H1 (cell line): ENCODE data around the gene ZBTB20. TPM values are rescaled to one million over a fixed set of nuclear protein-coding genes. Genes with fewer than 3 reads are reported as not detected.

ENCODE experiments used
- CTCF ChIA-PET: fragments of 300-600 bp; sonication (Branson Sonifier 250); formaldehyde crosslinking; loops from one replicate; lab custom pipeline; 2021; ENCODE audit not compliant: partially characterized antibody; lab: Charles Lee
- POLR2A ChIA-PET: fragments of 300-600 bp; sonication (Branson Sonifier 250); formaldehyde crosslinking; loops from one replicate; lab custom pipeline; 2021; ENCODE audit warnings: inconsistent platforms; ENCODE audit not compliant: partially characterized antibody; lab: Charles Lee
- DNase-seq, 2 experiments: peaks; one replicate each; pipeline versions ENCODE4 v3.0.0 to v3.0.0-alpha.2; 2010 to 2022; ENCODE audit warnings: low spot score in 2 of 2, low read depth in 1 of 2, mixed read lengths in 1 of 2
- FAIRE-seq: peaks from 2 replicates; lab custom pipeline; 2011; peaks lifted over from hg19 to GRCh38; lab: Jason Lieb, UNC
- H2AFZ ChIP-seq: 2 replicates; pipeline ENCODE4 v1.8.1; 2012; ENCODE audit warnings: low read length, inconsistent platforms
- H2AK5ac ChIP-seq: 2 replicates; pipeline ENCODE4 v1.6.1; 2013; ENCODE audit warnings: low read depth, low read length
- H2BK120ac ChIP-seq: replicated peaks from 2 replicates; pipeline ENCODE3; 2013; ENCODE audit warnings: low read depth, low read length, inconsistent platforms
- H2BK12ac ChIP-seq: 2 replicates; pipeline ENCODE4 v1.6.1; 2013; ENCODE audit warnings: low read depth, low read length
- H2BK15ac ChIP-seq: 2 replicates; pipeline ENCODE4 v1.6.1; 2013; ENCODE audit warnings: low read length
- H2BK20ac ChIP-seq: 2 replicates; pipeline ENCODE4 v1.6.1; 2013; ENCODE audit warnings: low read length
- H2BK5ac ChIP-seq: 2 replicates; pipeline ENCODE4 v1.6.1; 2013; ENCODE audit warnings: low read depth, low read length
- H3K14ac ChIP-seq: 2 replicates; pipeline ENCODE4 v1.6.1; 2013; ENCODE audit warnings: inconsistent platforms; ENCODE audit not compliant: insufficient read length
- H3K18ac ChIP-seq: 2 replicates; pipeline ENCODE4 v1.6.1; 2013; ENCODE audit warnings: low read length; ENCODE audit errors: extremely low read depth
- H3K23ac ChIP-seq: 2 replicates; pipeline ENCODE4 v1.6.1; 2013; ENCODE audit warnings: inconsistent platforms; ENCODE audit not compliant: insufficient read length
- H3K23me2 ChIP-seq: 2 replicates; pipeline ENCODE4 v1.6.1; 2013; ENCODE audit warnings: low read depth, low read length
- H3K27ac ChIP-seq: 2 replicates; pipeline ENCODE4 v1.6.1; 2011; ENCODE audit warnings: low read depth, low read length, inconsistent platforms
- H3K27me3 ChIP-seq, 4 experiments: replicated peaks in 1 of 4; 1 replicate in 1 of 4; 2 replicates in 3 of 4; pipeline versions ENCODE4 v1.6.1 to v1.8.1; 2011 to 2013; ENCODE audit warnings: low read length in 3 of 4, mild to moderate bottlenecking in 3 of 4, inconsistent platforms in 2 of 4, mixed read lengths in 2 of 4, moderate library complexity in 1 of 4; ENCODE audit not compliant: control insufficient read depth in 3 of 4, insufficient read depth in 3 of 4; ENCODE audit errors: extremely low read depth in 1 of 4
- H3K36me3 ChIP-seq, 4 experiments: 2 replicates each; pipeline versions ENCODE4 v1.6.1 to v1.8.1; 2011 to 2013; ENCODE audit warnings: mild to moderate bottlenecking in 4 of 4, low read length in 3 of 4, moderate library complexity in 2 of 4, control low read depth in 1 of 4, inconsistent platforms in 1 of 4; ENCODE audit not compliant: insufficient read depth in 4 of 4, control insufficient read depth in 2 of 4
- H3K4ac ChIP-seq: replicated peaks from 2 replicates; pipeline ENCODE3; 2013; ENCODE audit warnings: low read length, low read depth, mixed read lengths, inconsistent platforms; ENCODE audit not compliant: insufficient read length
- H3K4me1 ChIP-seq, 4 experiments: replicated peaks in 1 of 4; 1 replicate in 1 of 4; 2 replicates in 3 of 4; pipeline versions ENCODE4 v1.6.1 to v1.8.1; 2011 to 2013; ENCODE audit warnings: low read length in 3 of 4, inconsistent platforms in 2 of 4, mixed read lengths in 1 of 4; ENCODE audit not compliant: insufficient read depth in 4 of 4, control insufficient read depth in 3 of 4
- H3K4me2 ChIP-seq, 2 experiments: 2 replicates each; pipeline versions ENCODE4 v1.6.1 to v1.8.1; 2011 to 2013; ENCODE audit warnings: low read depth in 2 of 2, low read length in 2 of 2, control low read depth in 1 of 2, inconsistent platforms in 1 of 2, mild to moderate bottlenecking in 1 of 2; ENCODE audit not compliant: insufficient read depth in 1 of 2
- H3K4me3 ChIP-seq, 4 experiments: fragments of 200-600, 300-600 bp in 1 of 4; sonication (generic), shearing (Covaris generic), sonication (Bioruptor Twin) in 1 of 4; 2 replicates each; pipeline versions ENCODE4 v1.5.1 to v1.8.1; 2011 to 2016; ENCODE audit warnings: low read length in 4 of 4, low read depth in 3 of 4, control low read depth in 2 of 4, inconsistent platforms in 2 of 4, mild to moderate bottlenecking in 2 of 4, mixed read lengths in 1 of 4, moderate library complexity in 1 of 4; ENCODE audit not compliant: insufficient read depth in 2 of 4; ENCODE audit errors: extremely low read depth in 1 of 4
- H3K56ac ChIP-seq: replicated peaks from 2 replicates; pipeline ENCODE3; 2013; ENCODE audit warnings: low read depth, mild to moderate bottlenecking, mixed read lengths, low read length, inconsistent platforms; ENCODE audit not compliant: insufficient read length
- H3K79me1 ChIP-seq: 2 replicates; pipeline ENCODE4 v1.6.1; 2013; ENCODE audit warnings: low read depth, low read length, control low read depth
- H3K79me2 ChIP-seq, 2 experiments: 2 replicates each; pipeline versions ENCODE4 v1.6.1 to v1.8.1; 2012 to 2013; ENCODE audit warnings: low read length in 2 of 2, mild to moderate bottlenecking in 2 of 2, inconsistent platforms in 1 of 2; ENCODE audit not compliant: insufficient read depth in 2 of 2, control insufficient read depth in 1 of 2
- H3K9ac ChIP-seq, 4 experiments: replicated peaks in 1 of 4; 1 replicate in 1 of 4; 2 replicates in 3 of 4; pipeline versions ENCODE4 v1.6.1 to v1.8.1; 2011 to 2013; ENCODE audit warnings: low read depth in 3 of 4, low read length in 3 of 4, control low read depth in 2 of 4, mild to moderate bottlenecking in 2 of 4, moderate library complexity in 2 of 4, inconsistent platforms in 1 of 4; ENCODE audit errors: extremely low read depth in 1 of 4
- H3K9me3 ChIP-seq, 2 experiments: 2 replicates each; pipeline versions ENCODE4 v1.6.1 to v1.8.1; 2012 to 2013; ENCODE audit warnings: mild to moderate bottlenecking in 2 of 2, moderate library complexity in 2 of 2, control low read depth in 1 of 2, inconsistent platforms in 1 of 2, low read depth in 1 of 2, low read length in 1 of 2, mixed read lengths in 1 of 2; ENCODE audit not compliant: insufficient read depth in 2 of 2
- H4K20me1 ChIP-seq, 2 experiments: replicated peaks in 1 of 2; 2 replicates each; pipeline versions ENCODE3 to v1.8.1; 2011 to 2013; ENCODE audit warnings: inconsistent platforms in 2 of 2, low read length in 2 of 2, mild to moderate bottlenecking in 1 of 2; ENCODE audit not compliant: insufficient read depth in 2 of 2, control insufficient read depth in 1 of 2
- H4K5ac ChIP-seq: 2 replicates; pipeline ENCODE4 v1.6.1; 2013; ENCODE audit warnings: low read length, low read depth, mixed read lengths, inconsistent platforms; ENCODE audit not compliant: insufficient read length
- H4K8ac ChIP-seq: 2 replicates; pipeline ENCODE4 v1.8.0; 2013; ENCODE audit warnings: mild to moderate bottlenecking, moderate library complexity, low read length, inconsistent platforms; ENCODE audit not compliant: insufficient read depth; ENCODE audit errors: extremely low read depth
- H4K91ac ChIP-seq: replicated peaks from 2 replicates; pipeline ENCODE3; 2013; ENCODE audit warnings: low read length, mixed read lengths, inconsistent platforms; ENCODE audit not compliant: insufficient read length
- CTBP2 ChIP-seq: IDR thresholded peaks from 2 replicates; pipeline ENCODE4 v1.7.0; 2011; ENCODE audit warnings: borderline replicate concordance, mild to moderate bottlenecking, moderate library complexity, mixed read lengths, low read length; ENCODE audit not compliant: insufficient read depth, insufficient read length
- YY1 ChIP-seq: IDR thresholded peaks from 2 replicates; pipeline ENCODE4 v1.6.1; 2011; ENCODE audit warnings: low read depth, mild to moderate bottlenecking, low read length
- WGBS, 2 experiments: shearing (Covaris generic) in 1 of 2; methylation state at CpG; one replicate each; pipeline versions ENCODE4 v1.1.6 to v1.1.7; 2013 to 2015; ENCODE audit warnings: low lambda C conversion rate in 2 of 2, mixed read lengths in 2 of 2, inconsistent platforms in 1 of 2, low coverage in 1 of 2, missing lambda C conversion rate in 1 of 2; ENCODE audit not compliant: insufficient replicate concordance in 2 of 2, insufficient coverage in 1 of 2, insufficient read length in 1 of 2; ENCODE audit errors: extremely low coverage in 1 of 2, missing lambda C conversion rate in 1 of 2; 5-methylcytosine and 5-hydroxymethylcytosine counted together
- polyA plus RNA-seq, 7 experiments: library from polyadenylated mRNA; depleted of rRNA in 3 of 7; stranded (reverse) in 5 of 7; unstranded in 2 of 7; fragments of >200 nt in 5 of 7; fragments of 200-250 nt in 2 of 7; gene quantifications; 1 replicate in 5 of 7; 2 replicates in 1 of 7; 4 replicates in 1 of 7; pipeline versions ENCODE4 v1.2.1 to v1.2.3, GENCODE V29; 2011 to 2013; ENCODE audit warnings: missing spikeins in 2 of 7, mixed read lengths in 2 of 7
- total RNA-seq: library from RNA; stranded (reverse); fragmentation: NEBNext Ultra II Directional; extraction: Animal tissue kit (Norgen Biotek cat#: 25700); gene quantifications from 2 replicates; pipeline ENCODE4 v1.2.1, GENCODE V29; 2021
- TF ChIP-seq, protein P1 (sequence below): IDR thresholded peaks from 2 replicates; pipeline ENCODE4 v1.6.1; 2012; ENCODE audit warnings: low read length, inconsistent platforms

Gene ZBTB20
- total and polyA plus RNA-seq, 2 of the 8 experiments (the other 6 are each of a cell fraction or from before 2014, with no cell fraction given): 0.35 to 1.3 TPM

DNA sequence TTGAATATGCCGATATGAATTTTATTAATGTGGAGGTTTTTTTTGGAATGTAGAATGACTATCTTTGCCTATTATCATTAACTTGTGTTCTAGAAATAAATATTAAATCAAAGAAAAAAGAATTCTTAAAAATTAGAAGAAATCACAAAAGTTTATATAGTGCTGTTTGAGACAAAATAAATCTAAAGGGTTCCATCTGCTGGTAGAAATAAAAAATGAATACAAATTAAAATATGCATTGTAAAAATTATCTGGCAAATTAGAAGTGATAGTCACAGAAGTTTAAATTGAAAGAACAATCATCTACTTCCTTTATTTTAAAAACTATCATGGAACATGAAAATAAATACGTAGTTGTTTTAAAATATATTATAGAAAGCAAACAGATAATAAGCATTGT lies 22.7 kb upstream of the ZBTB20 start:
- Histone ChIP-seq H3K14ac (no peak overlapping the region), H3K79me2 (no peaks in the 10 kb centered on the region), H3K4me1 (no peaks in the 10 kb centered on the region), H2BK20ac (no peak overlapping the region), H3K56ac (no peak overlapping the region), H3K4ac (no peak overlapping the region), H3K9ac (no peak overlapping the region), H3K9me3 (no peaks in the 10 kb centered on the region), H2BK15ac (no peak overlapping the region), H3K4me2 (no peak overlapping the region), H4K5ac (no peak overlapping the region), H2AFZ (no peak overlapping the region), H3K4me3 (no peak overlapping the region), H3K23ac (no peak overlapping the region), H2BK12ac (no peak overlapping the region), H3K27ac (no peak overlapping the region), H2AK5ac (no peak overlapping the region), H3K79me1 (no peaks in the 10 kb centered on the region), H3K23me2 (no peaks in the 10 kb centered on the region), H3K18ac (no peak overlapping the region), H2BK5ac (no peak overlapping the region), H4K91ac (no peak overlapping the region), H4K8ac (no peak overlapping the region), H2BK120ac (no peak overlapping the region), H3K36me3 (no peaks in the 10 kb centered on the region), H4K20me1 (no peaks in the 10 kb centered on the region), H3K27me3 (no peaks in the 10 kb centered on the region)
- ChIA-PET CTCF (no interaction called here), POLR2A (no interaction called here)
- TF ChIP-seq, protein P1, sequence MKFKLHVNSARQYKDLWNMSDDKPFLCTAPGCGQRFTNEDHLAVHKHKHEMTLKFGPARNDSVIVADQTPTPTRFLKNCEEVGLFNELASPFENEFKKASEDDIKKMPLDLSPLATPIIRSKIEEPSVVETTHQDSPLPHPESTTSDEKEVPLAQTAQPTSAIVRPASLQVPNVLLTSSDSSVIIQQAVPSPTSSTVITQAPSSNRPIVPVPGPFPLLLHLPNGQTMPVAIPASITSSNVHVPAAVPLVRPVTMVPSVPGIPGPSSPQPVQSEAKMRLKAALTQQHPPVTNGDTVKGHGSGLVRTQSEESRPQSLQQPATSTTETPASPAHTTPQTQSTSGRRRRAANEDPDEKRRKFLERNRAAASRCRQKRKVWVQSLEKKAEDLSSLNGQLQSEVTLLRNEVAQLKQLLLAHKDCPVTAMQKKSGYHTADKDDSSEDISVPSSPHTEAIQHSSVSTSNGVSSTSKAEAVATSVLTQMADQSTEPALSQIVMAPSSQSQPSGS: no peak
- no peak for TF ChIP-seq YY1
- no peak for TF ChIP-seq CTBP2
- DNase-seq (no peak), FAIRE-seq (no peak)
- 88 to 100% methylated on average over 1 to 2 of the region's 2 CpGs for WGBS, 2 experiments
